Prostate gland (tissue), 2 donors: ENCODE data around the gene ABCA9. TPM values are rescaled to one million over a fixed set of nuclear protein-coding genes. Genes with fewer than 3 reads are reported as not detected.

Source experiments
- DNase-seq: peaks from one replicate; pipeline ENCODE4 v3.0.0-alpha.2; 2019; ENCODE audit warnings: low spot score
- H3K27ac ChIP-seq, 2 donors: fragments of 200-600 bp; sonication (generic); 2 replicates each; pipeline ENCODE4 v1.5.1; 2017 to 2019
- H3K27me3 ChIP-seq: fragments of 200-600 bp; sonication (generic); replicated peaks from 2 replicates; pipeline ENCODE4 v1.5.1; 2019; ENCODE audit not compliant: insufficient read depth
- H3K36me3 ChIP-seq, 2 donors: fragments of 200-600 bp; sonication (generic); 1 replicate in 1 of 2; 2 replicates in 1 of 2; pipeline versions ENCODE4 v1.5.1 to v1.8.1; 2017 to 2019
- H3K4me1 ChIP-seq: fragments of 200-600 bp; sonication (generic); replicated peaks from 2 replicates; pipeline ENCODE4 v1.5.1; 2019
- H3K4me3 ChIP-seq, 2 donors: fragments of 200-600 bp; sonication (generic); 2 replicates each; pipeline ENCODE4 v1.5.1; 2017 to 2019
- H3K9me3 ChIP-seq: fragments of 200-600 bp; sonication (generic); 2 replicates; pipeline ENCODE4 v1.5.1; 2017
- CTCF ChIP-seq, 4 experiments: fragments of 200-600 bp in 2 of 4; fragments of 450-650 bp in 2 of 4; sonication (generic) in 2 of 4; IDR thresholded peaks; 1 replicate in 3 of 4; 2 replicates in 1 of 4; pipeline ENCODE4 v1.5.1; 2016 to 2019; ENCODE audit warnings: antibody characterized with exemption in 4 of 4, mild to moderate bottlenecking in 2 of 4, moderate library complexity in 2 of 4
- POLR2A ChIP-seq: fragments of 450-650 bp; IDR thresholded peaks from one replicate; pipeline ENCODE4 v1.6.1; 2016; ENCODE audit warnings: antibody characterized with exemption, mild to moderate bottlenecking
- POLR2AphosphoS5 ChIP-seq: sonication (generic); formaldehyde crosslinking; IDR thresholded peaks from one replicate; pipeline ENCODE4 v1.6.1; 2017; ENCODE audit warnings: antibody characterized with exemption
- WGBS: methylation state at CpG from one replicate; pipeline ENCODE4 v1.1.5; 2018; 5-methylcytosine and 5-hydroxymethylcytosine counted together
- intact Hi-C: fragments of 100-400 bp; cut with DNase I; formaldehyde crosslinking; loops from one replicate; pipeline ENCODE4 v1.14.2; 2022
- total RNA-seq, 2 donors: library from RNA; depleted of rRNA; stranded (reverse); fragments of >200 nt; gene quantifications; one replicate each; pipeline ENCODE4 v1.1.0, GENCODE V29; 2016

ABCA9 gene
- total RNA-seq, 2 donors from 2014 or later, result 0.41 to 5.6 TPM

GRCh38 chr17:69050999-69051775, 9.5 kb downstream of the ABCA9 start:
- WGBS, result 81% methylated on average over 5 of the region's 5 CpGs
- intact Hi-C loops, result no loop called here
- no peak overlapping the region for H3K27ac ChIP-seq

GRCh38 chr17:69048634-69049033, 12.1 kb downstream of the ABCA9 start:
- WGBS, result 84% methylated on average over 2 of the region's 2 CpGs
- TF ChIP-seq POLR2AphosphoS5, result no peak
- TF ChIP-seq CTCF (IDR thresholded peaks at IDR 0.05), result no peak
- TF ChIP-seq POLR2A, result no peak
- no peak overlapping the region for H3K4me3 ChIP-seq
- no peaks in the 10 kb centered on the region for H3K9me3 ChIP-seq
- no peak overlapping the region for H3K27ac ChIP-seq
- H3K4me1 ChIP-seq, result no peaks in the 10 kb centered on the region
- intact Hi-C loops, result no loop called here
- no peaks in the 10 kb centered on the region for H3K27me3 ChIP-seq
- no peak for DNase-seq
- no peaks in the 10 kb centered on the region for H3K36me3 ChIP-seq

More at GRCh38 chr17:69050999-69051775, 9.5 kb downstream of the ABCA9 start:
- no peak overlapping the region for H3K4me3 ChIP-seq
- no peaks in the 10 kb centered on the region for H3K27me3 ChIP-seq
- H3K36me3 ChIP-seq, result no peaks in the 10 kb centered on the region
- no peak for DNase-seq
- no peaks in the 10 kb centered on the region for H3K4me1 ChIP-seq
- TF ChIP-seq POLR2AphosphoS5 (no peak), CTCF (IDR thresholded peaks at IDR 0.05) (no peak), POLR2A (no peak)
- no peaks in the 10 kb centered on the region for H3K9me3 ChIP-seq

- intact Hi-C loops, result no loop called here
Measured at GRCh38 chr17:69047368-69048263, 13.1 kb downstream of the ABCA9 start.

GRCh38 chr17:69046121-69046807, 14.5 kb downstream of the ABCA9 start:
- WGBS, result 72% methylated on average over 4 of the region's 4 CpGs
- Histone ChIP-seq H3K27ac (no peak overlapping the region), H3K36me3 (no peaks in the 10 kb centered on the region), H3K4me1 (no peaks in the 10 kb centered on the region), H3K27me3 (no peaks in the 10 kb centered on the region), H3K9me3 (no peaks in the 10 kb centered on the region), H3K4me3 (no peak overlapping the region)
- intact Hi-C loops, result no loop called here
- DNase-seq, result no peak
- TF ChIP-seq POLR2A (no peak), POLR2AphosphoS5 (no peak), CTCF (IDR thresholded peaks at IDR 0.05) (no peak)

More at GRCh38 chr17:69047368-69048263, 13.1 kb downstream of the ABCA9 start:
- WGBS, result 50% methylated on average over 3 of the region's 3 CpGs
- no peak overlapping the region for H3K27ac ChIP-seq
- no peaks in the 10 kb centered on the region for H3K36me3 ChIP-seq
- H3K27me3 ChIP-seq, result no peaks in the 10 kb centered on the region
- H3K4me1 ChIP-seq, result no peaks in the 10 kb centered on the region
- no peak for TF ChIP-seq CTCF (IDR thresholded peaks at IDR 0.05)
- TF ChIP-seq POLR2A, result no peak
- TF ChIP-seq POLR2AphosphoS5, result no peak
- no peak for DNase-seq
- H3K9me3 ChIP-seq, result no peaks in the 10 kb centered on the region
- no peak overlapping the region for H3K4me3 ChIP-seq
